Tibial nerve (tissue), 4 donors: ENCODE data around the gene OR52I2. TPM values are rescaled to one million over a fixed set of nuclear protein-coding genes. Genes with fewer than 3 reads are reported as not detected.

Source experiments
- DNase-seq, 2 donors: peaks; one replicate each; pipeline ENCODE4 v3.0.0-alpha.2; 2019; ENCODE audit warnings: low spot score in 2 of 2
- H3K27ac ChIP-seq, 4 donors: fragments of 200-600 bp; sonication (generic) in 3 of 4; one replicate each; pipeline ENCODE4 v1.5.1; 2017 to 2019; ENCODE audit warnings: mild to moderate bottlenecking in 1 of 4
- H3K27me3 ChIP-seq, 2 donors: fragments of 200-600 bp; sonication (generic) in 1 of 2; one replicate each; pipeline versions ENCODE4 v1.5.1 to v1.6.0; 2017 to 2019
- H3K36me3 ChIP-seq, 3 donors: fragments of 200-600 bp; sonication (generic); one replicate each; pipeline ENCODE4 v1.5.1; 2018 to 2019
- H3K4me1 ChIP-seq, 4 donors: fragments of 200-600 bp; sonication (generic) in 3 of 4; one replicate each; pipeline ENCODE4 v1.5.1; 2017 to 2019
- H3K4me3 ChIP-seq, 4 donors: fragments of 200-600 bp; sonication (generic) in 3 of 4; one replicate each; pipeline ENCODE4 v1.5.1; 2017 to 2019; ENCODE audit warnings: mild to moderate bottlenecking in 1 of 4, moderate library complexity in 1 of 4
- H3K9me3 ChIP-seq, 4 donors: fragments of 200-600 bp; sonication (generic) in 3 of 4; one replicate each; pipeline ENCODE4 v1.5.1; 2017 to 2019
- EP300 ChIP-seq, 2 donors: sonication (generic); formaldehyde crosslinking; IDR thresholded peaks; one replicate each; pipeline ENCODE4 v1.6.1; 2017; ENCODE audit warnings: antibody characterized with exemption in 2 of 2, mild to moderate bottlenecking in 1 of 2
- POLR2A ChIP-seq, 2 donors: fragments of 450-650 bp; IDR thresholded peaks; one replicate each; pipeline ENCODE4 v1.6.1; 2017; ENCODE audit warnings: antibody characterized with exemption in 2 of 2, mild to moderate bottlenecking in 2 of 2, moderate library complexity in 2 of 2
- WGBS, 2 donors: methylation state at CpG; one replicate each; pipeline ENCODE4 v1.1.5; 2018; 5-methylcytosine and 5-hydroxymethylcytosine counted together
- total RNA-seq, 4 donors: library from RNA; depleted of rRNA; stranded (reverse); fragments of >200 nt; gene quantifications; one replicate each; pipeline ENCODE4 v1.1.0, GENCODE V29; 2016
- TF ChIP-seq, protein P1 (sequence below), 5 experiments: fragments of 200-600 bp in 3 of 5; fragments of 450-650 bp in 2 of 5; sonication (generic) in 3 of 5; IDR thresholded peaks; one replicate each; pipeline ENCODE4 v1.5.1; 2016 to 2019; ENCODE audit warnings: antibody characterized with exemption in 5 of 5, mild to moderate bottlenecking in 3 of 5, moderate library complexity in 2 of 5

OR52I2 gene
- total RNA-seq, 4 donors from 2014 or later = not detected

DNA sequence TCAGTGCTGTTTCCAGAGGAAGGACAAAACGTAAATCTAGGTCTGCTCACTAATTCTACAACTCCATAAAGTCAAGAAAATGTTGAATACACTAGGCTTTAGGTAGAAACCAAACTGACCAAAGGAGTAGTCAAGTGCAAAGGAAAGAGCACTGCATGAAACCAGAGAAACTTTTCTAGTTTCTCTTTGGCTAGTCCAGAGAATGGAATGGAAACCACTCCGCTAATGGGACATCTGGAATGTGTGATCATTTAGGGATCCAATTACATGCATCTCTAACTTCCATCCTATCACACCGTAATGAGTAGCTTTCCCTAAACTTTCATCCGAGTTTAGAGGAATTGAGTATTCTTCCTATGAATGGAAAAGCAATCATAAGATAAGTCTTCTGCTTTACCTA, 34.1 kb upstream of the OR52I2 start:
- H3K4me3 ChIP-seq = no peak overlapping the region
- H3K36me3 ChIP-seq = no peaks in the 10 kb centered on the region
- no peaks in the 10 kb centered on the region for H3K27me3 ChIP-seq
- DNase-seq = no peak
- H3K9me3 ChIP-seq = peaks cover 0 to 25% (median 0%) of the 10 kb centered on the region in 4 donors
- no peak for TF ChIP-seq POLR2A (IDR thresholded peaks at IDR 0.05)
- 58 to 68% methylated on average over 4 of the region's 4 CpGs for WGBS, 2 donors
- H3K4me1 ChIP-seq = no peaks in the 10 kb centered on the region
- H3K27ac ChIP-seq = no peak overlapping the region

DNA sequence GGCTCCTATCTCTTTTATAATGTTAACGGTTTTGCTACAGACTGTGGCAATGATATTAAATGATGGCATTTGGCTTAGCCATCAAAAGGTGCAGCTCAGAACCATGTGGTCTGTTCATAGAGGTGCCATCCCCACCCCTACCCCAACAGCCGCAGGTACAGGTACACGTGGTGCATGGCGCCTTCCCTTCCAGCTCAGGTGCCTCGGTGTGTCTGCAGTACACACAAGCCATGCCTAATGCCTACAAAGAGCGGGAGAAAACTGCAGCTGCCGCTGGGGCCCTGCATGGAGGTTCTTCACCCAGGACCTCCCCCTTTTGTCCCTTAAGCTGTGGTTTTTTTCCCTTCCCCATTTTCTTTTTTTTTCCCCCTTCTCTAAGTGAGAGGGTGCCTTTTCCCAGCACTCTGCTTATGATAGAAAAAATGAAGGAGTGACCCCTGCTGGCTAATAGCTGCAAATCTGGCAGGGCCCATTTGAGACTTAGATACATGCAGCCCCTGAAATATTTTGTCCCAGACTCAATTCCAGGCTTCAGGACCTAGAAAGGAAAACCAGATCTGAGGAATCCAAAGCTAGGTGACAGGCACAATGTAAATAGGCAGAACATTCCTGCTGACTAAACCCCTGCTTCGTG, 30.1 kb upstream of the OR52I2 start:
- 81 to 85% methylated on average over 8 of the region's 8 CpGs for WGBS, 2 donors
- no peaks in the 10 kb centered on the region for H3K4me1 ChIP-seq
- no peak for DNase-seq
- no peaks in the 10 kb centered on the region for H3K36me3 ChIP-seq
- peaks cover 0 to 40% (median 0%) of the 10 kb centered on the region in 4 donors for H3K9me3 ChIP-seq
- TF ChIP-seq, protein P1, sequence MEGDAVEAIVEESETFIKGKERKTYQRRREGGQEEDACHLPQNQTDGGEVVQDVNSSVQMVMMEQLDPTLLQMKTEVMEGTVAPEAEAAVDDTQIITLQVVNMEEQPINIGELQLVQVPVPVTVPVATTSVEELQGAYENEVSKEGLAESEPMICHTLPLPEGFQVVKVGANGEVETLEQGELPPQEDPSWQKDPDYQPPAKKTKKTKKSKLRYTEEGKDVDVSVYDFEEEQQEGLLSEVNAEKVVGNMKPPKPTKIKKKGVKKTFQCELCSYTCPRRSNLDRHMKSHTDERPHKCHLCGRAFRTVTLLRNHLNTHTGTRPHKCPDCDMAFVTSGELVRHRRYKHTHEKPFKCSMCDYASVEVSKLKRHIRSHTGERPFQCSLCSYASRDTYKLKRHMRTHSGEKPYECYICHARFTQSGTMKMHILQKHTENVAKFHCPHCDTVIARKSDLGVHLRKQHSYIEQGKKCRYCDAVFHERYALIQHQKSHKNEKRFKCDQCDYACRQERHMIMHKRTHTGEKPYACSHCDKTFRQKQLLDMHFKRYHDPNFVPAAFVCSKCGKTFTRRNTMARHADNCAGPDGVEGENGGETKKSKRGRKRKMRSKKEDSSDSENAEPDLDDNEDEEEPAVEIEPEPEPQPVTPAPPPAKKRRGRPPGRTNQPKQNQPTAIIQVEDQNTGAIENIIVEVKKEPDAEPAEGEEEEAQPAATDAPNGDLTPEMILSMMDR (IDR thresholded peaks at IDR 0.05) = no peak
- TF ChIP-seq EP300 (IDR thresholded peaks at IDR 0.05) = no peak
- TF ChIP-seq POLR2A (IDR thresholded peaks at IDR 0.05) = no peak
- no peaks in the 10 kb centered on the region for H3K27me3 ChIP-seq
- no peak overlapping the region for H3K4me3 ChIP-seq
- H3K27ac ChIP-seq = no peak overlapping the region

DNA sequence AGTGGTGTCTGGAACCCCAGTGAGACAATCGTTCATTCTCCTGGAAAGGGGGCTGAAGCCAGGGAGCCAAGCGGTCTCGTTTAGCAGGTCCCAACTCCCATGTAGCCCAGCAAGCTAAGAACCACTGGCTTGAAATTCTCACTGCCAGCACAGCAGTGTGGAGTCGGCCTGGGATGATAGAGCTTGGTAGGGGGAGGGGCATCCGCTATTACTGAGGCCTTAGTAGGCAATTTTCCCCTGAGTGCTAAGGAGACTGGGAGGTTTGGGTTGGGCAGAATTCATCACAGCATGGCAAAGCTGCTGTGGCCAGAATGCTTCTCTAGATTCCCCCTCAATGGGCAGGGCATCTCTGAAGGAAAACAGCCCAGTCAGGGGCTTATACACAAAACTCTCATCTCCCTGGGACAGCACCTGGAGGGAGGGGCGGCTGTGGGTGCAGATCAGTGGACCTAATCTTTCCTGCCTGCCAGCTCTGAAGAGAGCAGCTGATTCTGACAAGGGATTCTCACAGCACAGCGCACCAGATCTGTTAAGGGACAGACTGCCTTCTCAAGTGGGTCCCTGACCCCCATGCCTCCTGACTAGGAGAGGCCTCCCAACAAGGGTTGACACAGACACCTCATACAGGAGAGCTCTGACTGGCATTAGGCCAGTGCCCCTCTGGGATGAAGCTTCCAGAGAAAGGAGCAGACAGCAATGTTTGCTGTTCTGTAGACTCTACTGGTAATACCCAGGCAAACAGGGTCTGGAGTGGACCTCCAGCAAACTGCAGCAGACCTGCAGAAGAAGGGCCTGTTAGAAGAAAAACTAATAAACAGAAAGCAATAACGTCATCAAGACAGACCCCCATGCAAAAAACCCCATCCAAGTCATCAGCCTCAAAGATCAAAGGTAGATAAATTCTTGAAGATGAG, 21.8 kb upstream of the OR52I2 start:
- Histone ChIP-seq H3K36me3 (no peaks in the 10 kb centered on the region), H3K4me3 (no peak overlapping the region), H3K9me3 (peaks cover 0 to 5% (median 0%) of the 10 kb centered on the region in 4 donors), H3K27ac (no peak overlapping the region), H3K4me1 (no peaks in the 10 kb centered on the region), H3K27me3 (no peaks in the 10 kb centered on the region)
- TF ChIP-seq POLR2A (IDR thresholded peaks at IDR 0.05) (no peak), EP300 (IDR thresholded peaks at IDR 0.05) (no peak)
- TF ChIP-seq, protein P1 (IDR thresholded peaks at IDR 0.05) = no peak
- 60 to 81% methylated on average over 8 of the region's 8 CpGs for WGBS, 2 donors
- no peak for DNase-seq

DNA sequence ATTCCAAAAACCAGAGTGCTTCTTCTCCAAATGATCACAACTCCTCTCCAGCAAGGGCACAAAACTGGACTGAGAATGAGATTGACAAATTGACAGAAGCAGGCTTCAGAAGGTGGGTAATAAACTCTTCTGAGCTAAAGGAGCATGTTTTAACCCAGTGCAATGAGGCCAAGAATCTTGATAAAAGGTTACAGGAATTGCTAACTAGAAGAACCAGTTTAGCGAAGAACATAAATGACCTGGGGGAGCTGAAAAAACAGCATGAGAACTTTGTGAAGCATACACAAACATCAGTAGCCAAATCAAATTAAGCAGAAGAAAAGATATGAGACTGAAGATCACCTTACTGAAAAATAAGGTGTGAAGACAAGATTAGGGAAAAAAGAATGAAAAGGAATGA, 21.1 kb upstream of the OR52I2 start:
- TF ChIP-seq EP300 (IDR thresholded peaks at IDR 0.05) (no peak), POLR2A (IDR thresholded peaks at IDR 0.05) (no peak)
- TF ChIP-seq, protein P1 (IDR thresholded peaks at IDR 0.05) = no peak
- 92 to 97% methylated on average over 1 of the region's 1 CpG for WGBS, 2 donors
- Histone ChIP-seq H3K4me1 (no peaks in the 10 kb centered on the region), H3K36me3 (no peaks in the 10 kb centered on the region), H3K4me3 (no peak overlapping the region), H3K9me3 (peaks cover 0 to 5% (median 0%) of the 10 kb centered on the region in 4 donors), H3K27ac (no peak overlapping the region), H3K27me3 (no peaks in the 10 kb centered on the region)
- DNase-seq = no peak

DNA sequence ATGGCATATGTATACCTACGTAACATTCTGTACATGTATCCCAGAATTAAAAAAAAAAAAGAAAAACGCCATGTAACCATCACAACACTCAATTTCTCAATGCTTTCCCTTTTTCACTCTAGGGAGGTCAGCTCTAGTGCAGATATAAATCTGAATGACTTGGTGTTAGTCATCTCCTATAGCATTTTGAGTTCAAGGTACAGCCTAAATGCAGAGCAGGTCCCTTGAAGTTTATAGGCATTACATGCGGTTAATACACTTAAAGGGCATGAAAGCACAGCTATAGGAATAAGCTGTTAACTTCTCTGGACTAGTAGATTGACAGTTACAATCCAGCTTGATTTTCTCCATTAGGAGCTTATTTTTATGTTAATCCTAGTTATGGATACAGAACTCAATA, 16.2 kb upstream of the OR52I2 start:
- H3K27ac ChIP-seq = no peak overlapping the region
- WGBS, 2 donors = 84 to 85% methylated on average over 3 of the region's 3 CpGs
- H3K4me1 ChIP-seq = no peaks in the 10 kb centered on the region
- DNase-seq = no peak
- no peaks in the 10 kb centered on the region for H3K27me3 ChIP-seq
- H3K4me3 ChIP-seq = no peak overlapping the region
- TF ChIP-seq, protein P1 (IDR thresholded peaks at IDR 0.05) = no peak
- TF ChIP-seq EP300 (IDR thresholded peaks at IDR 0.05) (no peak), POLR2A (IDR thresholded peaks at IDR 0.05) (no peak)
- no peaks in the 10 kb centered on the region for H3K36me3 ChIP-seq
- peaks cover 0 to 5% (median 0%) of the 10 kb centered on the region in 4 donors for H3K9me3 ChIP-seq
